Measurements from ENCODE around the gene OMG. TPM values are rescaled to one million over a fixed set of nuclear protein-coding genes. Genes with fewer than 3 reads are reported as not detected.
"Not testable (repeated sequence)": the region's sequence is repeated elsewhere in the genome, so short reads cannot be mapped to it uniquely, and the experiment has no call there.

The OMG gene, protein sequence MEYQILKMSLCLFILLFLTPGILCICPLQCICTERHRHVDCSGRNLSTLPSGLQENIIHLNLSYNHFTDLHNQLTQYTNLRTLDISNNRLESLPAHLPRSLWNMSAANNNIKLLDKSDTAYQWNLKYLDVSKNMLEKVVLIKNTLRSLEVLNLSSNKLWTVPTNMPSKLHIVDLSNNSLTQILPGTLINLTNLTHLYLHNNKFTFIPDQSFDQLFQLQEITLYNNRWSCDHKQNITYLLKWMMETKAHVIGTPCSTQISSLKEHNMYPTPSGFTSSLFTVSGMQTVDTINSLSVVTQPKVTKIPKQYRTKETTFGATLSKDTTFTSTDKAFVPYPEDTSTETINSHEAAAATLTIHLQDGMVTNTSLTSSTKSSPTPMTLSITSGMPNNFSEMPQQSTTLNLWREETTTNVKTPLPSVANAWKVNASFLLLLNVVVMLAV
- 10 to 100 TPM; 29.9 to 62.6 TPM for total RNA-seq
- 10 to 100 TPM; 74.4 to 89.9 TPM for polyA plus RNA-seq (ENCODE audit: insufficient read length in 2 of 2)
- long read RNA-seq, donor 1, transcript OMG-203 (1 exons, 2,965 nt): minor isoform, 20 of 52 reads
- long read RNA-seq, donor 1, transcript OMG-201 (2 exons, 1,947 nt): major isoform, 32 of 52 reads
- long read RNA-seq, donor 1, partial matches to known transcripts: 0 of 52 reads
- long read RNA-seq, donor 1, other reads (novel, unspliced or antisense): 0 of 52 reads
- long read RNA-seq, donor 2, transcript OMG-203 (1 exons, 2,965 nt): minor isoform, 15 of 32 reads
- long read RNA-seq, donor 2, transcript OMG-201 (2 exons, 1,947 nt): major isoform, 17 of 32 reads
- long read RNA-seq, donor 2, partial matches to known transcripts: 0 of 32 reads
- long read RNA-seq, donor 2, other reads (novel, unspliced or antisense): 0 of 32 reads
- long read RNA-seq, donor 3, transcript OMG-201 (2 exons, 1,947 nt): major isoform, 19 of 47 reads
- long read RNA-seq, donor 3, transcript OMG-203 (1 exons, 2,965 nt): minor isoform, 14 of 47 reads
- long read RNA-seq, donor 3, partial matches to known transcripts: 14 of 47 reads
- long read RNA-seq, donor 3, other reads (novel, unspliced or antisense): 0 of 47 reads
- long read RNA-seq, donor 4, transcript OMG-204 (2 exons, 799 nt): major isoform, 5 of 10 reads
- long read RNA-seq, donor 4, partial matches to known transcripts: 5 of 10 reads
- long read RNA-seq, donor 4, other reads (novel, unspliced or antisense): 0 of 10 reads

DNA sequence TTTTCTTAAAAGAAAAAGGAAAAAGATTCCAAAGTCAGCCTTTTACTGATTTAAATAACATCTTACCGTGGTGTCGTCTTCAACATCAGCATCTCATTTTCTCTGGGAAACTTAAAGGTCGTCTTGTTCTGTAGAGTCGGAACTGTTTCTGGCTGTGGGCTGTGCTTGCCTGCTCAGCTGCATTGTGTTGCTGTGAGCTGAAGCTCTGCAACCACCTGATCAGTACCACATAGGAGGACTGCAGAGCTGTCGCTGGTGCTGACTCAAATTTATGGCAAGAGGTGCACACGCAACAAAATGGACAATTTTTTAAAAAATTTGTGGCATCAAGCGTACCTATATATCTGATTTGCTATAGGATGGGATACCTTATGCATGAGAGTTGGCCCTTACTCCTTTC is at the start of gene OMG:
OMG (minus strand) TSS at position 150 of the 400 bp plus-strand sequence. CDS start 908 bp downstream, outside the sequence.
- 11% methylated on average over 3 of the region's 7 CpGs for WGBS (ENCODE audit: insufficient coverage)
- peak within 1 kb of the TSS; percentile 43 for H3K4me3 ChIP-seq (ENCODE audit: low read depth, low read length)
- no peaks in the 10 kb centered on the region for H3K36me3 ChIP-seq (ENCODE audit: control insufficient read depth, insufficient read depth, low read length)
- H3K4me1 ChIP-seq (ENCODE audit: control insufficient read depth, insufficient read depth, low read length): no peaks in the 10 kb centered on the region
- H3K27ac ChIP-seq (ENCODE audit: low read depth, low read length): peak within 1 kb of the TSS; percentile 70
- H3K27me3 ChIP-seq (ENCODE audit: control insufficient read depth, insufficient read depth, low read length): no peaks in the 10 kb centered on the region
- DNase-seq (ENCODE audit: low read depth in 4 of 6, low spot score in 6 of 6): peak in 4 of 6 donors; percentile 49 to 90 (median 64)
- no peaks in the 10 kb centered on the region for H3K9me3 ChIP-seq (ENCODE audit: control insufficient read depth, insufficient read depth, low read length)

DNA sequence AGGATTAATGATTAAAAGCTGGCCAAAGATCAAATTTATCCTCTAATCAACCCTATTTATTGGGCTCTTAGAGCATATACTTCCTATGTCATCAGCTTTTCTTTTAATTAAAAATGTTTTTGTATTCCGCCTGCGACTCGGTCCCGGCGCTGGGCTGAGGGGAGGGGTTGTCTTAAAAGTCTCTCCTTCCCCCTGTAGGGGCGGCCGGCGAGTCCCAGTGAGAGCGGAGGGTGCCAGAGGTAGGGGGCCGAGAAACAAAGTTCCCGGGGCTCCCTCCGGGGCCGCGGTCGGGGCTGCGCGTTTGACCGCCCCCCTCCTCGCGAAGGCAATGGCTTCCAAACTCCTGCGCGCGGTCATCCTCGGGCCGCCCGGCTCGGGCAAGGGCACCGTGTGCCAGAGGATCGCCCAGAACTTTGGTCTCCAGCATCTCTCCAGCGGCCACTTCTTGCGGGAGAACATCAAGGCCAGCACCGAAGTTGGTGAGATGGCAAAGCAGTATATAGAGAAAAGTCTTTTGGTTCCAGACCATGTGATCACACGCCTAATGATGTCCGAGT is 48.2 kb upstream of the OMG start:
- H3K27ac ChIP-seq (ENCODE audit: low read depth, low read length); H3K4me3 ChIP-seq (ENCODE audit: low read depth, low read length); H3K9me3 ChIP-seq (ENCODE audit: control insufficient read depth, insufficient read depth, low read length); DNase-seq (ENCODE audit: low read depth in 4 of 6, low spot score in 6 of 6); H3K4me1 ChIP-seq (ENCODE audit: control insufficient read depth, insufficient read depth, low read length); H3K27me3 ChIP-seq (ENCODE audit: control insufficient read depth, insufficient read depth, low read length): not testable (repeated sequence)
- peaks cover 20% of the 10 kb centered on the region for H3K36me3 ChIP-seq (ENCODE audit: control insufficient read depth, insufficient read depth, low read length)
- no CpG with 5 or more reads among the region's 34 CpGs for WGBS (ENCODE audit: insufficient coverage)

DNA sequence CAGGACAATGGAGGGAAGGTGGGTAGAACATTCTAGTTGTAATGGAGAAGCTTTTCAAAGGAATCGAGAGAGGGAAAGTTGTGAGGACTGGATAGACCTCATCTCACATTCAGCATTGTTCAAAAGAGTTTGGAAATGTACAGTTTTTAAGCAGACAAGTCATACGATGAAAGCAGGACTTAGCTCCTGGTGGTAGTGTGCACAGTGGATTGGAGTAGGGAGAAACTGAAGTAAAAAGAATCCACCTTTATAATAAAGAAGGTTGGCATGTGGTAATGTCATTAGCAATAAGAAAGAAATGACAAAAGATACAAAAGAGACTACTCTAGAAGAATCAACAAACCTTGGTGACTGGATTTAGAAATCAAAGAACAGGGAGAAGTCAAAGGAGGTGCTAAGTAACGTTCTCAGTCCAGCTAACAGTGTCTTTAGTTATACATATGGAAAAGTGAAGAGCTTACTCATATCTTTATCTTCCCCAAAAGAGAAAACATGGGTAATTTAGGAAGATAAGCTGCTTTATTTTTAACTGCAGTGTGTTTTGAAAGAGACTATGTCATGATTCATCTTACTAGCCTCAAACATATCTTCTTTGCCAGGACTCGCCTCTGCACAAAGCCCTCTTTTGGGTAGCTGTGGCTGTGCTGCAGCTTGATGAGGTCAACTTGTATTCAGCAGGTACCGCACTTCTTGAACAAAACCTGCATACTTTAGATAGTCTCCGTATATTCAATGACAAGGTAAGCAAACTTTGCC is 43.0 kb upstream of the OMG start:
- H3K9me3 ChIP-seq (ENCODE audit: control insufficient read depth, insufficient read depth, low read length): no peaks in the 10 kb centered on the region
- H3K36me3 ChIP-seq (ENCODE audit: control insufficient read depth, insufficient read depth, low read length): peaks cover 25% of the 10 kb centered on the region
- no peaks in the 10 kb centered on the region for H3K27me3 ChIP-seq (ENCODE audit: control insufficient read depth, insufficient read depth, low read length)
- no peaks in the 10 kb centered on the region for H3K4me1 ChIP-seq (ENCODE audit: control insufficient read depth, insufficient read depth, low read length)
- H3K4me3 ChIP-seq (ENCODE audit: low read depth, low read length): no peak overlapping the region
- DNase-seq (ENCODE audit: low read depth in 4 of 6, low spot score in 6 of 6): no peak
- 82% methylated on average over 2 of the region's 6 CpGs for WGBS (ENCODE audit: insufficient coverage)
- no peak overlapping the region for H3K27ac ChIP-seq (ENCODE audit: low read depth, low read length)

DNA sequence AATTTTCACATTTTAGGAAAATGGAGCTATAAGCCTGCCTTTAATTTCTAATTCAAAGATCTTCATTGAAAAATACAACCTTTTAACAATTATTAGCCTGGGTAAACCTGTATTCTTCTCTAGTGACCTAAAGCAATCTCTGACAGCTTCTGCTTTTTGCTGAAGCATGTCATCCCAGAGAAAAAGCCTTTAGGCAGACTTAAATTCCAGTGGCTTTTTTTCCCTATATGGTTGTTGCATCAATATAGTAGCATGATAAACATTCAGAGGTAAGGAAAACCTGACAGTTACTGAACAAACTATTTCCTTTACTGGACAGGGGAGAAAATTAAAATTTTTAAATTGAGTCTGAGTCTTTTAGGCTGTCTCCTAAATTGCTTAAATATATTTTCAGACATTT is 32.2 kb upstream of the OMG start:
- no peak overlapping the region for H3K27ac ChIP-seq (ENCODE audit: low read depth, low read length)
- DNase-seq (ENCODE audit: low read depth in 4 of 6, low spot score in 6 of 6): no peak
- H3K36me3 ChIP-seq (ENCODE audit: control insufficient read depth, insufficient read depth, low read length): peaks cover 8% of the 10 kb centered on the region
- H3K27me3 ChIP-seq (ENCODE audit: control insufficient read depth, insufficient read depth, low read length): no peaks in the 10 kb centered on the region
- no peaks in the 10 kb centered on the region for H3K4me1 ChIP-seq (ENCODE audit: control insufficient read depth, insufficient read depth, low read length)
- no peaks in the 10 kb centered on the region for H3K9me3 ChIP-seq (ENCODE audit: control insufficient read depth, insufficient read depth, low read length)
- H3K4me3 ChIP-seq (ENCODE audit: low read depth, low read length): no peak overlapping the region

DNA sequence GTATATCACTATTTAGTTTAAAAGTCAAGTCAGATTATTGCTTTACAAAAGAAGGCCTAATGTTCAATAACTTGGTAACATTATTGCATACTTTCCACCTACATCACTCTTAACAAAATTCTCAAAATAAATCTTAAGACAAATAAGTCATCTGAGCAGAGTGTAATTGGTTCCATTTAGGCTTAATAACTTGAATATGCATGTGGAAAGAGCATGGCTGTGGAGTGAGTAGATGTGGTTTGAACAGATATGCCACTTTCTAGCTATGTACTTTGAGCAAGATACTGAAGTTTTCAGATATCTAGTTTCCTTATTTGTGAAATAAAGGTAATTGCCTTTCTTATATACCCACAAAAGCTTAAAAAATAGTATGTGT is 31.1 kb upstream of the OMG start:
- Histone ChIP-seq H3K4me1 (ENCODE audit: control insufficient read depth, insufficient read depth, low read length) (no peaks in the 10 kb centered on the region), H3K4me3 (ENCODE audit: low read depth, low read length) (no peak overlapping the region), H3K27me3 (ENCODE audit: control insufficient read depth, insufficient read depth, low read length) (no peaks in the 10 kb centered on the region), H3K27ac (ENCODE audit: low read depth, low read length) (no peak overlapping the region), H3K9me3 (ENCODE audit: control insufficient read depth, insufficient read depth, low read length) (no peaks in the 10 kb centered on the region), H3K36me3 (ENCODE audit: control insufficient read depth, insufficient read depth, low read length) (peaks cover 8% of the 10 kb centered on the region)
- no peak for DNase-seq (ENCODE audit: low read depth in 4 of 6, low spot score in 6 of 6)

DNA sequence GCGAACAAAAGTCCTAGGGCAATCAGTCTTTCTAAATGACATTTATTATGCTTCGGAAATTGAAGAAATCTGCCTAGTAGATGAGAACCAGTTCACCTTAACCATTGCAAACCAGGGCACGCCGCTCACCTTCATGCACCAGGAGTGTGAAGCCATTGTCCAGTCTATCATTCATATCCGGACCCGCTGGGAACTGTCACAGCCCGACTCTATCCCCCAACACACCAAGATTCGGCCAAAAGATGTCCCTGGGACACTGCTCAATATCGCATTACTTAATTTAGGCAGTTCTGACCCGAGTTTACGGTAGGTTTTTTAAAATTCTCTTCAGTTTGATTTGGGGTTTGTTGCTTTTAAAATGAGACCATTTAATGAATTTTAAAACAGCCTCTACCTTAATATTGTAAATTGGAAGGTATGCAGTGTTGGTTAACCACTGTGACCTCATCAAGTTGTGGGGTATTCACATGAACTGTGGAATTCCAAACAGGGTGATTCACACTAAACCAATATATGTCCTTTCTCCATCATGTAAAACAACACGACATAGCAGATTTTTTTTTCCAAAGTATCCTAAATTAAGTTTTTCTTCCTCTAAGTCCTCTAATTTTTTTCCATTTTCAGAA is 30.6 kb upstream of the OMG start:
- Histone ChIP-seq H3K36me3 (ENCODE audit: control insufficient read depth, insufficient read depth, low read length) (peaks cover 8% of the 10 kb centered on the region), H3K4me3 (ENCODE audit: low read depth, low read length) (no peak overlapping the region), H3K27ac (ENCODE audit: low read depth, low read length) (no peak overlapping the region), H3K4me1 (ENCODE audit: control insufficient read depth, insufficient read depth, low read length) (no peaks in the 10 kb centered on the region), H3K27me3 (ENCODE audit: control insufficient read depth, insufficient read depth, low read length) (no peaks in the 10 kb centered on the region), H3K9me3 (ENCODE audit: control insufficient read depth, insufficient read depth, low read length) (no peaks in the 10 kb centered on the region)
- WGBS (ENCODE audit: insufficient coverage): over 99% methylated on average over 8 of the region's 12 CpGs
- no peak for DNase-seq (ENCODE audit: low read depth in 4 of 6, low spot score in 6 of 6)

DNA sequence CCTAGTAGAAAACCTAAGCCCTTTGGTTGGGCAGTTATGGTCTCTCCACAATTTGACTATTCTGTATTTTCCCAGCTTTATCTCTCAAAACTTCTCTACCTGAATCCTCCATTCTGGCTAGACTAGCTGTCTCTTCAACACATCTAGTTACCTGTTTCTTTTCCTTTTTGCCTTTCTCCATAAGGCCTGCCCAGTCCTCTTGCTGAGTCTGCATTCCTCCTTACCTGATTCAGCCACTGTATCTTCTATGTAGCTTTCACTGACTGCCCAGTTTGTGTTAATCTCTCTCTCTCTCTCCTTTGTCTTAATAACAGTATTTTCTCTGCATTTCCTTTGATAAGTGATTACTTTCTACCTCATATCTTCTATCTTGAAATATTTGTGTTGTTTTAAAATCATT is 26.5 kb upstream of the OMG start:
- H3K4me3 ChIP-seq (ENCODE audit: low read depth, low read length): no peak overlapping the region
- DNase-seq (ENCODE audit: low read depth in 4 of 6, low spot score in 6 of 6): no peak
- no peaks in the 10 kb centered on the region for H3K27me3 ChIP-seq (ENCODE audit: control insufficient read depth, insufficient read depth, low read length)
- no peaks in the 10 kb centered on the region for H3K4me1 ChIP-seq (ENCODE audit: control insufficient read depth, insufficient read depth, low read length)
- peaks cover 8% of the 10 kb centered on the region for H3K36me3 ChIP-seq (ENCODE audit: control insufficient read depth, insufficient read depth, low read length)
- H3K9me3 ChIP-seq (ENCODE audit: control insufficient read depth, insufficient read depth, low read length): no peaks in the 10 kb centered on the region
- no peak overlapping the region for H3K27ac ChIP-seq (ENCODE audit: low read depth, low read length)

DNA sequence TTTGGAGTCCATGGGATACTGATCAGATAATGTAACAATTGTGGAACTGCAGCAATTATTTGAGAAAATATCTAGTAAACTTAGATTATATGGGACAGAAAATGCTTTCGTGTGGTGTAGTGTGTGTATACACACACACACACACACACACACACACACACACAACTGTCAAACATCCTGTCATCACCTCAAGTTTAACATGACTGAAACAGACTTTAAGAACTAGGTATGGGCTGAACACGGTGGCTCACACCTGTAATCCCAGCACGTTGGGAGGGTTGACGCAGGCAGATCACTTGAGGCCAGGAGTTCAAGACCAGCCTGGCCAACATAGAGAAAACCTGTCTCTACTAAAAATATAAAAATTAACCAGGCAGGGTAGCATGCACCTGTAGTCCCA is 24.9 kb upstream of the OMG start:
- no peak for DNase-seq (ENCODE audit: low read depth in 4 of 6, low spot score in 6 of 6)
- Histone ChIP-seq H3K4me1 (ENCODE audit: control insufficient read depth, insufficient read depth, low read length) (no peaks in the 10 kb centered on the region), H3K4me3 (ENCODE audit: low read depth, low read length) (no peak overlapping the region), H3K27ac (ENCODE audit: low read depth, low read length) (no peak overlapping the region), H3K9me3 (ENCODE audit: control insufficient read depth, insufficient read depth, low read length) (no peaks in the 10 kb centered on the region), H3K36me3 (ENCODE audit: control insufficient read depth, insufficient read depth, low read length) (peaks cover 8% of the 10 kb centered on the region), H3K27me3 (ENCODE audit: control insufficient read depth, insufficient read depth, low read length) (no peaks in the 10 kb centered on the region)
- WGBS (ENCODE audit: insufficient coverage): 94% methylated on average over 2 of the region's 4 CpGs

Measured in spinal cord (tissue), 10 donors.